T-helper 1 cell treated with Interleukin-12 subunit alpha and Interleukin-12 subunit beta and Interleukin-4 antibody, amounts not matched to agents 30 ng/mL and 1 ng/mL, for 36 hours (primary cell): Measurements from ENCODE around the gene RPS6KL1. TPM values are rescaled to one million over a fixed set of nuclear protein-coding genes. Genes with fewer than 3 reads are reported as not detected.

Experiments
- intact Hi-C: fragments of 100-400 bp; cut with micrococcal nuclease; formaldehyde crosslinking; loops from one replicate; pipeline ENCODE4 v1.15.1; 2024
- total RNA-seq: library from RNA; stranded (reverse); gene quantifications from 2 replicates; pipeline ENCODE4 v1.2.3, GENCODE V29; 2022

Gene RPS6KL1
- total RNA-seq, 1 donor from 2014 or later: 5.9 TPM

DNA sequence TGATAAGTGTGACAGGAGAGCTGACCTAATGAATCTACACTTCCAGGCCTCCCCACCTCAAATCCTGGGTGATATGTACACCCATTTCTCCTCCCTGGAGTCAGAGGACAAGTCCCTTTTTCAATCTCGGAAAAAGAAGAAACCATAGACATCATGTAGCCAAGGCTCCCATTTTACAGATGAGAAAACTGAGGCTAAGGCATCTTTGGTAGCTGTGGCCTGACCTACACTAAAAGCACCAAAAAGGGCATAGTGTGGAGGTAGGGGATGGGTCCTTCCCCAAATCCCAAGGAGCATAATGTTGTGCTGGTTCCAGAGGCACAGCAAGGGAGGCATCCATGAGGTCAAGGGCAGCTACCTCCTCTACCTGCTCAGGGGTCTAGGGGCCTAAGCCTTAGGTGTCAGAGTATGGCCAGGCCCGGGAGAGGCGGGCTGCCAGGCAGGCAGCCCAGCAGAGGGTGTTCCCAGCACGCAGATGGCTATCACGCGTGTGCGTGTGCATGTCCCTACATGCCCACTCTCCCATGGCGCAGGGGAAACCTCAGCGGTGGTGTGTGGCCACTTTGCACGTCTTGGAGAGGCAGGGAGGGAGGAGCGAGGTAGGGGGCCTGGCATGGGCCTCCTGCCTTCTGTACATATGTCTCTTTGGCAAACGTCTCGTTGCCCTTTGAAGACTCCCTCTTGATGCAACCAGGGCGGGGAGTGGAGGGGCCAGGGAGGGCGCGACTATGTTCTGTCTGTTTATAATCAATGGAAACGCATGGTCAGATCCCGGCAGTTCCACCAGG is 29.8 kb upstream of the RPS6KL1 start:
- intact Hi-C loops: no loop called here

DNA sequence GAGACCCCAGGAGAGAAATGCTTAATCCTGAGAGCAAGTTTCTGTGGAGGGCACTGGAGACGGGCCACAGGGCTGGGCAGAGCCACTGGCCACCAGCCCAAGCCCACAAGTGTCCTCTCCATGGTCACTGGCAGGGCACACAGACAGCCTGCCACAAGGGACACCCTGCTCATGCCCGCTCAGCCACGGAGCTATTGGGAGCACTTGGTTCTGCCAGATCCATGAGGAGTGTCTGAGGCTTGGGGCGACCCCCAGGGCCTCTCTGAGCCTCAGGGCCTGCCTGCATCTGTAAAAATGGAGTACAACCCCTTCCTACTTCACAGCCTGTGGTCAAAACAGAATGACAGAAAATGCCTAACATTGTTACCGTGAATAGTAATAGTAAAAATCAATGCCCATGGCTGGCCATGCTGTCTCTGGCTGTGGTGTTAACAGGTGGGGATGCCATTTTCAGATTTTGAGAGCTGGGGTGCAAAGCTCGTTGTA is 29.2 kb upstream of the RPS6KL1 start:
- intact Hi-C loops: no loop called here

DNA sequence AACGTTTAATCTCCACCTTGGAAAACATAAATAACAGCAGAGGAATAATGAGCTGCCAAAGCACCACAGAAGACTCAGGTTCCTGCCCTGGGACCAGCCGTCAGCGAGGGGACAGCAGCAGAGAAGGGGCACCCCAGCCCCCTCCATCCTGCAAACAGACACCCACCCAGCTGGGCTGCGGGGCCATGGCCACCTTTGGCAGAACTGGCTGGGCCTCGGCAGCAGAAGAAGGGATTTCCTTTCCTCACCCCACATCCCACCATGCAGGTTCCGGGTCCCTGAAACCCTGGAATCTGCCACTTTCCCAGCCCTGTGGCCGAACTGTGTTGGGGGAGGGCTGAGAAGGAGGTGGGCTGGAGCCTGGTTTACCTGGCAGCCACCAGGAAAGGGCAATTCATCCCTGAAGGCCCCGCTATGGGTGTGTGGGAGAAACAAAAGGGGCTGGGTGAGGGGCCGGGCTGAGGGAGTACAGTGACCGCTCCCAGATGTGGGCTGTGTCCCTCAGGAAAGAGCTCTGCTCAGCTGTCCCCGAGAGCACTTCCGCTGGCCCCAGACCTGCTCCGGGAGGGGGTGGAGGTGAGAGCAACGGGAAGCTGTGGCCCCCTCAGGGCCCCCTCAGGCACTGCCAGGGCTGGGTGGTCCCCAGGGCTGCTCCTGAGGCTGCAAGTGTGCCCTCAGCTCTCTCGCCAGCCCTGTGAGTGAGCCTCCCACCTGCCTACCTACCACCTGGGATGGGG is 28.6 kb upstream of the RPS6KL1 start:
- intact Hi-C loops: no loop called here

DNA sequence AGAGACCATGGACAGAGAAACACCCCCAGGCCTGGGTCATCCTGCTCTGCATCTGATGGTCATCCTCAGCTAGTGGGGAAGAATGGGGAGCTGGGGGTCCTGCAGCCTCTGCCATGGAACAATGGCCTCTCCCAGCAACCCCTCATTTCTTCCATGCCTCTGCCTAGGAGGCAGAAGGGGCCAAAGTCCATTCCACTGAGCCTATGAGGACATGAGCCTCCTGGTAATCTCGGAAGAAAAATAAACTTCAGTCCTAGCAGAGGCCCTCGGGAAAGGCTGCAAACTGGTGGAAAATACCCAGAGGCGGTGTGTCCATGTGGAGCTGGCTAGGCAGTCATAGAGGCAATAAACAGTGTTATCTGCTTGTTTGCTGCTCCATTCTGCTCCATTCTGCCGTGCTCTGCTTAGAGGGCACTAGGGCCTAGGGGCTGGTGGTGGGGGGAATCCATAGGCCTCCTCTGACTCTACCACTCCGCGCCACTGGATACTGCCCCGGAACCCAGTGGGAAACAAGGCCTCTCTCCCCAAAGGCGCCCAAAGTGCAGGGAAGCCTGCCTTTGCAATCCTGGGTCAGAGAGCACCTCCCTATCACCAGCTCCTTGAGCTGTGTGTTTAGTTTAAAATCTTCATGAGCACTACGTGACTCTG is 27.9 kb upstream of the RPS6KL1 start:
- intact Hi-C loops: no loop called here

DNA sequence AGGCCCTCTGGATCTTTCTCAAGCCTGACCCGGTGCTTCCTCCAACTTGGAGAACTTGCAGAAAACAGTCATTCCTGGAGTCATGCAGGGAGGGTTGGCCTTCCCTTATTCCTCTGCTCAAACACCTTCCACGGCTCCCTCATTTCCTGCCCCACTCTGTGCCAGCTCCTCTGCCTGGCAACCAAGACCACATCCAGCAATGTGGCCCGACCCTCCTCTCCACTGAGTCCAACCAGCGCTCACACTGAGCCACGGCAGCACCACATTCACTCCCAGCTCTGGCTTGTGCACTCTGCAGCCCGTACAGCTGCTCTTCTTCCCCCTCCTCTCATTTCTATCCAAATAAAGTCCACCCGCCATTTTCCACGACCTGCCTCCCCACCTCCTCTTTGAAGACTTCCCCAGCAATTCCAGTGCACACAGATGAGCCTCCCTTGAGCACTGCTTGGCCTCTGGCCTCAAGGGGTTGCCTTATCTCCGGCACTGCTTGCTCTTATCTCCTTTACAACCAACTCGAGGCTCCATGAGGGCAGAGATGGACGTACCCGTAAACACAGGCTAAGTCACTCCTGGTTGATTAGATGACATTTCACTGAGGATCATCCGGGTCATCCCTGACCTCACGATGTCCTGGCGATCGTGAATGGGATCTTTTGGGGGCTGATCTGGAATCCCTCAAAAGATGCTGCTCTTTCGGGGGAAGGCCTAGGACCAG is 27.0 kb upstream of the RPS6KL1 start:
- intact Hi-C loops: loop anchor here (10.0 kb wide), 1 partner anchor 715 kb away; the partner anchor contains the start of genes ERG28 and TTLL5

DNA sequence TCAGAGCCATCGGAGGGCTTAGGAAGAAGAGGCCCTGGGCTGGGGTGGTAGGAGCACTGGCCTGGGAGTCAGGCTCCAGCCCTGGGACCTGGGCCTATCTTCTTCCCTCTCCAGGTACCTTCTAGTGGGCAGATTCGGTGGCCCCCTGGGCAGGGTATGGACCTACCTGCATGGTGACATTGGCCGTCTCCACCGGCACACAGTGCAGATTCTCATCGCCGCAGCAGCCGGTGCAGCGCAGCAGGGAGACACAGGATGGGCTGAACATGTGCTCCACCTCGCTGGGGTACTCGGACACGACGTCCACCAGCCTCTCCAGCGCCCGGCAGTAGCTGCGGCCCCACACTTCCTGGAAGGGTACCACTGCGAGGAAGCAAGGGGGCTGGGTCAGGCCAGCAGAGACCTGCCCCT is 26.1 kb upstream of the RPS6KL1 start:
- intact Hi-C loops: loop anchor here (10.0 kb wide), 1 partner anchor 716 kb away; the partner anchor contains the start of genes ERG28 and TTLL5

DNA sequence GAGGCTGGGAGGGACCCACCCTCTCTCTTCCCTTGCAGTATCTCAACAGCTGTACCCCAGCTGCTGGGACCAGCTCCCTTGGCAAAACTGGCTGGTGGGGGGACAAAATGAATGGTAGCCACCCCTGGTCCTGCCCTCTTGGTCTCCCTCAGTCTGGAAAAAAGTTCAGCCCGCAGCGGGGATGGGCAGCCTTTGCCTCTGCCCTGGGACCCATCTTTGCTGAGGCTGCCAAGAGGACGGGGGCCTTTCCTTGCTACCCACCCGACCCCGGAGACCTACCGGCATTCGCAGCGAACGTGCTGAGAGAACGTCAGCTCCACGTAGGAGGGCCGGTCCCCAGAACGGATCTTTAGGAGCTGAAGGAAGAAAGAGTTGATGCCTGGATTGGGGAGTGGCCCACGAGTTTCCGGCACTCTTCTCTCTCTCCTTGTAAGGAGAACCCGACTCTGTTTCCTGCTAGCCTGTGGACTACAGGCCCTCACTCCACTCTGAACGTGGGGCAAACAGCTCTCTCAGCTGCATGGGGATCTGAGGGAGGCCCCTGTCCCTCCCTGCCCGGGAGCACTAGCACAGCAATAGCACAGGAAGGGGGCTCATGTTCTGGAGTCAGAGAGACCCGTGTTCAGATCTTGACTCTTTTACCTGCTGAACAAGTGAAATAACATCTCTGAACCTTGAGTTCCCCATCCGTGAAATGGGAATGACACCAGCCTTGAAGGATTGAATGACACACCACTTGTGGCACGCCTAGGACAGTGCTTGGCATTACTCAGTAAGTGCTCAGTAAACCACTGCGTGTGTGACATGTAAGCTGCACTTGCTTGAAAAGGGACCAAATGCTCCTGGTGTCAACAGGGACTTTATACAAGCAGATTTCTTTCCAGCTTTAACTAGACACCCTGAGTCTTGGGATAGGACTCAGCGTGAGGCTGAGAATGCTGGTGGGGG is 25.4 kb upstream of the RPS6KL1 start:
- intact Hi-C loops: loop anchor here (10.0 kb wide), 1 partner anchor 716 kb away; the partner anchor contains the start of genes ERG28 and TTLL5

DNA sequence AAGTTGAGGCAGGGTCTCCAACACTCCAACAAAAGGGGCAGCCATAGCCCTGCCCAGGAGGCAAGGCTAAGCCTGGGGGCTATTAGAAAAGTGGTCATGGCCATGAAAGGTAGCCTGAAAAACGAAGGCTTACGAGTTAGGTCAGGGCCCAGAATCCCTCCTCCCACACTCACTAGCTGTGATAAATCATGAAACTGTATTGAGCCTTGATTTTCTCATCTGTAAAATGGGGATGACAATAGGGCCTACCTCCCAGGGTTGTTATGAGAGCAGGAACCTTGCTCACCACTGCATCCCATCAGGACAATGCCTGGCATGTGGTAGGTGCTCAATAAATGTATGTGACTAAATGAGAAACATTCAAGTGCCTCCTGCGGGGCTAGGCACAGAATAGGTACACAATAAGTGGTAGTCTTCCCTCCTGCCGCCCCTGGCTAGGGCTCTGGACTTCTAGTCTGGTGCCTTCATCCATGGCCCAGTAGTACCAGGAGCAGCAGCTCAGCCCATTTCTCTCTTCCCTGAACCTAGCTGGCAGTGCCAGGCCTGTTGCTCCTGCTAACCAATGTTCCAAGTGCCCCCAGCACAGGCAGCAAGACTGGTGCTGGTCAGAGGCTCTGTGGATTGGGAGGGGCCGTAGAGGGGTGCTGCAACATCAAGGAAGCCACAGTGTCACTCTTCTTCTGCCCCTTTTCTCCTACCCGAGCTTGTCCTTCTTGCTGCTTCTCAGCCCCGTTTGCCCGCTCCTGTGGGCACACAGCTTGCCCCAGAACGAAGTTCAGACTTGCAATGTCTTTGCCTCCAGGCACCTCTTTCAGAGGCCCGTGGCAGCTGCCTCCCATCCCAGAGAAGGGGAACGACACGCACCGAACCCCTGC is 24.5 kb upstream of the RPS6KL1 start:
- intact Hi-C loops: loop anchor here (10.0 kb wide), 1 partner anchor 717 kb away; the partner anchor contains the start of genes ERG28 and TTLL5

DNA sequence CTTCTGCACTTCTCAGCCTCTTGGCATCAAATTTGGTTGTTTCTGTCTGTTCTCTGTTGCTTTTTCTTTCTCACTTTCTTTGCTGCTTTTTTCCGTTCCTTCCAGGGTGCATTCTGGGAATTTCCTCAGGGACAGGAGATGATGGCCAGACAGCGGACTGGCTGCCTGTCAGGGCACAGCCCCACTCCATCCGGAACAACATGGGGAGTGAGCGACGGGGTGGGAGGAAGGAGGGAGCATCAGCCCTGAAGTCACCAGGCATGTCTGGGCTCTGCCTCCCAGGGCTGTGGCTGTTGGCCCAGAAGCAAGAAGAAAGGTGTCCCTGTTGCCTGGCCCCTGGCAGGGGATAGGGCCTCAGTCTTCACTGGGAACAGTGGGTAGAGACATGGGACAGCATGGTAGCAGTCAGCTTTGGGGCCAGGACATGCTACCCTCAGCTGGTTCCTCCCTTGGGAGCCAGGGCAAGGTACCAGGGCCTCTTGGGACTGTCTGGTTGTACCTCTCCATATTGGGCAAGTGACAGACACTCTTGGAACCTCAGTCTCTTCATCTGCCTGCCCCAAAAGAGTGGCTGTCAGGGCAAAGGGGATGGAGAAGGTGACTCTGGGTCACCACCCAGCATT is 23.7 kb upstream of the RPS6KL1 start:
- intact Hi-C loops: loop anchor here (1.0 to 10.0 kb wide), 4 partner anchors 57 to 718 kb away; partner anchors contain the start of genes ERG28 and TTLL5

DNA sequence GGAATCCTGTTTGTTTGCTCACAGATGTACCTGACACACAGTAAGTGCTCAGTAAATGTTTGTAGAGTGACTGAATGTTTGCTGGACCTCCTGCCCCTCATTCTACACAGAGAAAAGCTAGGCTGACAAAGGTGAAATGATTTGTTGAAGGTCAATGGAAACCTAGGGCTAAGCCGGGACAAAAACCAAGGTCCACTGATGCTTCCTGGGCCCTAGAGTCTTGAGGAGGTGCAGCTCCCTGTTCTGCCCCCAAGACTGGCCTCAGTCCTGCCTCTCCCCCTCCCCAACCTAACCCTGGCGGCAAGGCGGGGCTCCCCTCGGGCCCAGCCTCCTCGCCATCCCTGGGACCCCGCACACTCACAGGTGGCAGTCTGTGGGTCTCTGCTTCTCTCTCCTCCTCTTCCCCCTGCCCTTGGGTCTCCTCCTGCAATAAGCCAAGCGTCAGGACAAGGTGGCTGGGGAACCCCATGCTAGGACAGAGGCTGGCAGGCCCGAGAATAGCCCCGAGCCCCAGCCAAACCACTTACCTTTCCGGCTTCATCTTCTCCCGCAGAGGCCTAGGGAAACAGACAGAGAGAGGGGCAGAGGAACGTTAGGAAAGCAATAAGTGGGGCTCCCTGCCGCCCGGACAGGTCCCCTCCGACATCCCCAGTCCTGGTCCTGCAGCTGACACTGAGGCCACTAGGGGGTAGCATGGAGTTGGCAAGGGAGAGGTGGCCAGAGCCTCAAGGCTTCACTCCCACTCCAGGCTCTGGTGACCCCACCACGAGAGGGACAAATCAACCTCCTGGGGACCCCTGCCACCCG is 23.0 kb upstream of the RPS6KL1 start:
- intact Hi-C loops: loop anchor here (1.0 to 10.0 kb wide), 4 partner anchors 57 to 719 kb away; partner anchors contain the start of genes ERG28 and TTLL5

DNA sequence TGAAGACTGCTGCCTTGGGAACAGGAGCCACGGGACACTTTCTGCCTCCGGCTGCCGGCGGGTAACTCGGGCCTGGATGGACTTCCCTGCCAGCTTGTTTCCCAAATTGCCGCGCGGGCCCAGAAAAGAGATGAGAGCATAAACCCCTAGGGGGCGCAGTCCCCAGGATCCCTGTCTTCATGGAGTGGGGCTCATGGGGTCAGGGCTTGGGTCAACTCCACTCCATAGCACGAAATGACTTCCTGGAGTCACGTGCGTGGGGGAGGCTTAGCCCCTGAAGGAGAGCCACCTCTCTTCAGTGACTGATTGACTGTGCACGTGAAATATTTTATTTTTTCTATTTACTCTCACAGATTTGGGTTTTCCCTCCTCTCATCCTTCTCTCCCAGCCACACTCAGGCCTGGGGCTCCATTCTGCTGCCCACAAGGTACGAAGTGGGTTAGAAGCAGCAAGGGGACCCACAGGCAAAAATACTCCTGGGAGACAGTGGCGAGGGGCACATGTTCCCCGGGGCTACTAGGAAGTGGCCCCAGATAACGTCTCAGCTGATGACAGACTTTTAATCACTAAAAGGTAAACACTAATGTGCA is 22.3 kb upstream of the RPS6KL1 start:
- intact Hi-C loops: loop anchor here (10.0 kb wide), 1 partner anchor 719 kb away; the partner anchor contains the start of genes ERG28 and TTLL5

DNA sequence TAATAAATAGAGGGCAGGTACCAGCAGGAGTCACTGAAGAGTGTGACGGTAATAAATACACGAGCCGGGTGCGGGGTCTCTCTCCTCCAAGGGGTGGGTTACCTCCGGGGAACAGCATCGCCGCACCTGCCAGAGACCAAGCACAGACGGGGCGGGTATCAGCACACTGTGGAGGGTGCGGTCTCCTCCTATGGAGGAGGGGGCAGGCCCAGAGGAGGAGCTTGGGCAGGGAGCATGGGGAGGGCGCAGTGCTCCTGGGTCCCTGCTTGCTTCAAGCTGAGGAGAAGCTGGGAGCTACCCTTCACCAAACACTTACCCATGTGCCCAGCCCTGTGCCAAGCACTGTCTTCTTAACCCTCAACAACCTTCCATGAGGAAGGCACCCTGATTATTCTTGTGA is 19.5 kb upstream of the RPS6KL1 start:
- intact Hi-C loops: loop anchor here (5.0 to 10.0 kb wide), 2 partner anchors 105 to 722 kb away; partner anchors contain the start of genes ERG28 and TTLL5

DNA sequence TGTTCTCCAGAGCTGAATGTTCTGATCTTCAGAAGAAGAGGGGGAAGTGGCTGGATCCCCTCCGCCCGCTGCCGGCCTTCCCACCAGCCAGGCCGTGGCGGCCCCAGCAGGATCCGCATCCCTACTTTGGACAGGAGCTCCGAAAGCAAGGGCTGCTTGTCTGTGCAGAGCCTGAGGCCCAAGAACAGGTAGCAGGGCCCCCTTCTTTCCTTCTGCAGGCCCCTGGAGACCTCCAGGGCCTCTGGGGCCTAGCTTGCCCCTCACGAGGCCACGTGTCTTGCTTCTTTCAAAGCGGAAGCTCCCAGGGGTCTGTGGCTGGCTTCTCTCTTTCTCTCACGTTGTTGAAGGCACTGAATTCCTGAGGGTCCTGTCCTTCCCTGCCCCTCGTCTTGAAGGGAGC is 19.1 kb upstream of the RPS6KL1 start:
- intact Hi-C loops: loop anchor here (5.0 to 10.0 kb wide), 2 partner anchors 105 to 723 kb away; partner anchors contain the start of genes ERG28 and TTLL5

DNA sequence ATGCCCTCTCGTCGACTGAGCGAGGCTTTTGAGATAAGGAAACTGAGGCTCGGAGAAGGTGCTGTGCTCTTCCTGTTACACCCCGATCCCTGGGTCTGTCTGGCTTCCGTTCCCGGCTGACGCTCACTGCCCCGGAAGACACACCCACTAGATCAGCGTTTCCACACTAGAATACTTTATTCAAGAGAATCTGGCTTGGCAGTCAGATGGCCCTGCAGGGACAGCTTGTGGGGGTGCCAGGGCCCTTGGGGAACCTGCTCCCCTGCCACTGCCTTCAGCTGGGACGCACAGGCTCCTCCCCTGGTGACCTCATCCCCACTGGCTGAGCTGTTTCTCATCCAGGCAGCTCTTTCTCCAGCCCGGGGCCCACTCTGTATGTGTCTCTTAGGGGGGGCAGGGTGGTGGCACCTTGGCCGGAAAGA is 18.6 kb upstream of the RPS6KL1 start:
- intact Hi-C loops: loop anchor here (1.0 to 10.0 kb wide), 4 partner anchors 61 to 723 kb away; partner anchors contain the start of genes ACYP1, EIF2B2, ERG28 and TTLL5

DNA sequence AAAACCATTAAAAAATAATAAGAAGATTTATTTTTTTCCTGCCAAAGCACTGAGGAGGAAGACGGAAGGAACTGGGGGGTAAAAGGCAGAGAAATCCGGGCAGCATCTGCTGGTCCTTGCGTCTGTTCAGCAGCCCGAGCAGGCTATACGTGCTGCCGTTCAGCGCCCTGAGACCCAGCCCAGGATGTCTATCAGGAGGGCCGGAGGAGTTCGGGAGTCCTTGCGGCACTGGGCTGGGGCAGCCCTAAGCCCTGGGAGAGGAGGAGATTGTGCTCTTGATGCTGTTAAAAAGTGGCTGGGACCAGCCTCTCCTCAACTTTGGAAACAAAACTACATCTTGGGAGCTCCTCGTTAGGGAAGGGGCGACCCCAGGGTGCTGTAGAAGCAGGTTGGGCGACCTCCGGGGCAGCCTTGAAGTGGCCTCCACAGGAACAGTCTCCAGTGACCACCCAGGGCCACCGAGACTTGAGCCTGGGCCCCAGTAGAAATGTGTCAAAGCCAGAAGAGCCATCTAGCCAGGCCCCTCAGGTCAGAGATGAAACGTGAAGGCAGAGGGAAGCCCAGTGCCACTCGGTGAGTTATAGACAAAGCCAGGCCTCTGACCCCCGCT is 18.0 kb upstream of the RPS6KL1 start:
- intact Hi-C loops: loop anchor here (1.0 to 10.0 kb wide), 4 partner anchors 61 to 724 kb away; partner anchors contain the start of genes ACYP1, EIF2B2, ERG28 and TTLL5
